Progenitor cell of endocrine pancreas (in vitro differentiated cells): ENCODE results near the gene INTS1. TPM values are rescaled to one million over a fixed set of nuclear protein-coding genes. Genes with fewer than 3 reads are reported as not detected.

Source experiments
- DNase-seq: peaks from one replicate; pipeline ENCODE4 v3.0.0; 2021; ENCODE audit warnings: low spot score; ENCODE audit not compliant: unreplicated experiment
- H3K27ac Mint-ChIP-seq: 2 replicates; pipeline ENCODE4 v1.8.0; 2021; ENCODE audit warnings: mild to moderate bottlenecking, moderate library complexity, mixed read lengths
- H3K27me3 Mint-ChIP-seq: 2 replicates; pipeline ENCODE4 v1.8.0; 2021; ENCODE audit warnings: mixed read lengths
- H3K36me3 Mint-ChIP-seq: 2 replicates; pipeline ENCODE4 v1.8.0; 2022; ENCODE audit warnings: mixed read lengths; ENCODE audit not compliant: insufficient read depth
- H3K4me1 Mint-ChIP-seq: 2 replicates; pipeline ENCODE4 v1.8.0; 2021; ENCODE audit warnings: low read depth, mixed read lengths
- H3K4me3 Mint-ChIP-seq: 2 replicates; pipeline ENCODE4 v1.8.0; 2021; ENCODE audit warnings: low read depth, mild to moderate bottlenecking, moderate library complexity, mixed read lengths
- H3K9me3 Mint-ChIP-seq: 2 replicates; pipeline ENCODE4 v1.8.0; 2021; ENCODE audit warnings: low read depth, mixed read lengths
- total RNA-seq: library from RNA; stranded (reverse); gene quantifications from 2 replicates; pipeline ENCODE4 v1.2.1, GENCODE V29; 2021
- TF ChIP-seq, protein P1 (sequence below): fragments of 200-600 bp; sonication (generic); IDR thresholded peaks from one replicate; pipeline ENCODE4 v1.5.0; 2021; ENCODE audit warnings: antibody characterized with exemption, mild to moderate bottlenecking; ENCODE audit not compliant: unreplicated experiment

The INTS1 gene
- total RNA-seq, 1 donor from 2014 or later: 145 TPM

DNA sequence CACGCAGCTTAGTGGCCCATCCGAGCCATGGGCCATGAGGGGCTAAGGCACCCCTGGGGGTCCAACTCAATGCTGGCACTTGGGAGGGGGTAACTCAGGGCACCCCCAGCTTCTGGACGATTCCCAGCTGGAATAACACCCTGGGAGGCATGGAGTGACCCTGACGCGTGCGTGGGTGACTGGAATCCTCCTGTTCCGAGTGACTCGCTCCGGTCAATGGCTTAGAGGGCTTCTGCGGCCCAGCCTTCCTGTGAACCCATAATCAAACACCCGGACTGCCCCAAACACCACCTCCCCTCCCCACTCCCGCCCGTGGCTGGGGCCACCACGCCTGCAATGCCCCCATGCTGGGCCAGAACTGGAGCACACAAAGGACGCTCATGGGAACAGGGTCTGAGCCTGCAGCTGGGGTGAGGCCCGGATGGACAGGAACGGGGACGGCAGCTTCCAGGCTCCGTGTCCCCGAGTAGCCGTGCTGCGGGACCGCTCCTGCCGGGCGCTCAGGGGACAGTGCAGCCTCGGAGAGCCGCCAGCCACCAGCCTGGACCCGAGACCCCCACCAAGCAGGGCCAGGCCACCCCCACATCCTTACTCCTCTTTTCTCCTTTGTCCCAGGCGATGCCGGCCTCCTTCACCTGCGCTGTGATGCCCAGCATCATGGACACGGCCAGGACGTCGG lies 8.5 kb downstream of the INTS1 start:
- H3K4me3 Mint-ChIP-seq: no peak overlapping the region
- no peak for DNase-seq
- H3K9me3 Mint-ChIP-seq: no peaks in the 10 kb centered on the region
- H3K4me1 Mint-ChIP-seq: no peaks in the 10 kb centered on the region
- no peaks in the 10 kb centered on the region for H3K27me3 Mint-ChIP-seq
- H3K36me3 Mint-ChIP-seq: peaks cover 6% of the 10 kb centered on the region
- TF ChIP-seq, protein P1, sequence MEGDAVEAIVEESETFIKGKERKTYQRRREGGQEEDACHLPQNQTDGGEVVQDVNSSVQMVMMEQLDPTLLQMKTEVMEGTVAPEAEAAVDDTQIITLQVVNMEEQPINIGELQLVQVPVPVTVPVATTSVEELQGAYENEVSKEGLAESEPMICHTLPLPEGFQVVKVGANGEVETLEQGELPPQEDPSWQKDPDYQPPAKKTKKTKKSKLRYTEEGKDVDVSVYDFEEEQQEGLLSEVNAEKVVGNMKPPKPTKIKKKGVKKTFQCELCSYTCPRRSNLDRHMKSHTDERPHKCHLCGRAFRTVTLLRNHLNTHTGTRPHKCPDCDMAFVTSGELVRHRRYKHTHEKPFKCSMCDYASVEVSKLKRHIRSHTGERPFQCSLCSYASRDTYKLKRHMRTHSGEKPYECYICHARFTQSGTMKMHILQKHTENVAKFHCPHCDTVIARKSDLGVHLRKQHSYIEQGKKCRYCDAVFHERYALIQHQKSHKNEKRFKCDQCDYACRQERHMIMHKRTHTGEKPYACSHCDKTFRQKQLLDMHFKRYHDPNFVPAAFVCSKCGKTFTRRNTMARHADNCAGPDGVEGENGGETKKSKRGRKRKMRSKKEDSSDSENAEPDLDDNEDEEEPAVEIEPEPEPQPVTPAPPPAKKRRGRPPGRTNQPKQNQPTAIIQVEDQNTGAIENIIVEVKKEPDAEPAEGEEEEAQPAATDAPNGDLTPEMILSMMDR: no peak
- no peak overlapping the region for H3K27ac Mint-ChIP-seq

- Mint-ChIP-seq H3K36me3 (peaks cover 8% of the 10 kb centered on the region), H3K4me3 (no peak overlapping the region), H3K9me3 (no peaks in the 10 kb centered on the region), H3K27me3 (no peaks in the 10 kb centered on the region), H3K27ac (no peak overlapping the region), H3K4me1 (no peaks in the 10 kb centered on the region)
- DNase-seq: no peak
- TF ChIP-seq, protein P1: no peak
Measured at GRCh38 chr7:1494866-1495563, 9.2 kb downstream of the INTS1 start.

- Mint-ChIP-seq H3K9me3 (no peaks in the 10 kb centered on the region), H3K27me3 (no peaks in the 10 kb centered on the region), H3K36me3 (peaks cover 8% of the 10 kb centered on the region), H3K4me1 (no peaks in the 10 kb centered on the region), H3K4me3 (no peak overlapping the region), H3K27ac (no peak overlapping the region)
- TF ChIP-seq, protein P1: no peak
- no peak for DNase-seq
Measured at GRCh38 chr7:1494447-1494846, 9.7 kb downstream of the INTS1 start.

- no peaks in the 10 kb centered on the region for H3K27me3 Mint-ChIP-seq
- H3K4me3 Mint-ChIP-seq: no peak overlapping the region
- no peaks in the 10 kb centered on the region for H3K9me3 Mint-ChIP-seq
- TF ChIP-seq, protein P1: no peak
- no peak overlapping the region for H3K27ac Mint-ChIP-seq
- peaks cover 8% of the 10 kb centered on the region for H3K36me3 Mint-ChIP-seq
- no peak for DNase-seq
- no peaks in the 10 kb centered on the region for H3K4me1 Mint-ChIP-seq
Measured at GRCh38 chr7:1493571-1493970, 10.6 kb downstream of the INTS1 start.

- Mint-ChIP-seq H3K4me1 (no peaks in the 10 kb centered on the region), H3K36me3 (peaks cover 13% of the 10 kb centered on the region), H3K27ac (no peak overlapping the region), H3K4me3 (no peak overlapping the region), H3K9me3 (no peaks in the 10 kb centered on the region), H3K27me3 (no peaks in the 10 kb centered on the region)
- DNase-seq: no peak
- TF ChIP-seq, protein P1: no peak
Measured at GRCh38 chr7:1493129-1493528, 11.1 kb downstream of the INTS1 start.
